Body of pancreas (tissue), 4 donors: Measurements from ENCODE around the gene ENOX2. TPM values are rescaled to one million over a fixed set of nuclear protein-coding genes. Genes with fewer than 3 reads are reported as not detected.

ENCODE experiments used
- ATAC-seq: fragments of 150-250 bp; one replicate; pipeline ENCODE4 v1.9.1; 2016
- DNase-seq, 4 donors: peaks; one replicate each; pipeline ENCODE4 v3.0.0-alpha.2; 2019
- H3K27ac ChIP-seq, 4 donors: fragments of 200-600 bp; sonication (generic); 1 replicate in 3 of 4; 2 replicates in 1 of 4; pipeline versions ENCODE4 v1.5.1 to v1.6.1; 2016 to 2019; ENCODE audit warnings: mild to moderate bottlenecking in 1 of 4, mixed read lengths in 1 of 4, moderate library complexity in 1 of 4
- H3K27me3 ChIP-seq, 2 donors: fragments of 200-600 bp; sonication (generic); one replicate each; pipeline ENCODE4 v1.6.0; 2016; ENCODE audit warnings: mild to moderate bottlenecking in 1 of 2
- H3K36me3 ChIP-seq, 2 donors: fragments of 200-600 bp; sonication (generic); replicated peaks in 1 of 2; 2 replicates each; pipeline ENCODE4 v1.5.1; 2016; ENCODE audit warnings: low read depth in 2 of 2; ENCODE audit not compliant: insufficient read depth in 1 of 2
- H3K4me1 ChIP-seq: fragments of 200-600 bp; sonication (generic); one replicate; pipeline ENCODE4 v1.6.0; 2016
- H3K4me3 ChIP-seq, 2 donors: fragments of 200-600 bp; sonication (generic); 1 replicate in 1 of 2; 2 replicates in 1 of 2; pipeline ENCODE4 v1.5.1; 2016 to 2019
- H3K9me3 ChIP-seq, 3 donors: fragments of 200-600 bp; sonication (generic); 1 replicate in 2 of 3; 2 replicates in 1 of 3; pipeline ENCODE4 v1.5.1; 2016
- CTCF ChIP-seq, 7 experiments: fragments of 450-650 bp in 4 of 7; fragments of 200-600 bp in 3 of 7; sonication (generic) in 3 of 7; IDR thresholded peaks; one replicate each; pipeline ENCODE4 v1.5.1; 2016 to 2019; ENCODE audit warnings: antibody characterized with exemption in 7 of 7
- POLR2A ChIP-seq, 3 donors: fragments of 450-650 bp; IDR thresholded peaks; one replicate each; pipeline ENCODE4 v1.6.1; 2016; ENCODE audit warnings: antibody characterized with exemption in 3 of 3, mild to moderate bottlenecking in 2 of 3
- WGBS, 2 donors: methylation state at CpG; one replicate each; pipeline ENCODE4 v1.1.5; 2017; 5-methylcytosine and 5-hydroxymethylcytosine counted together
- intact Hi-C: fragments of 100-400 bp; cut with DNase I; formaldehyde crosslinking; loops from one replicate; pipeline ENCODE4 v1.15.1; 2023
- total RNA-seq, 2 donors: library from RNA; depleted of rRNA; stranded (reverse); fragments of >200 nt; gene quantifications; one replicate each; pipeline ENCODE4 v1.1.0, GENCODE V29; 2016

The ENOX2 gene
- total RNA-seq, 2 donors from 2014 or later, result 7.9 to 9.1 TPM

DNA sequence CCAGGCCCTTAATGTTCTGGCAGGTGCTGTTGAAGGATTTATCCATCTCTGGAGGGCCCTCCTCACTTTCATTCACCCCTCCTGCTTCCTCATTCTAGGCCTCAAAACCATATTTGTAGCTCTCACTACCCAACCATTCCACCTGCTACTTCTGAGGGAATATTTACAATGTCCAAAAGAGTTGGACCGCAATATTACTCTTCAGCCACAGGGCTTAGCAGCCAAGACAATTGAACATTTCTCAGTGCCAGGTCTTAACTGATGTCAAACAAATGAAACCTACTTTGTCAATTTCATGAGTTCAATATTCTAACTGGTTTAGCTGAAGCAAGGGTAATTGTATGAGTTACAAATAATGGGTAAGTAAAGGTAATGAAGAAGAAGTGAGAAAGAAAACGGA lies 113.2 kb downstream of the ENOX2 start:
- no peaks in the 10 kb centered on the region for H3K4me1 ChIP-seq
- intact Hi-C loops, result no loop called here
- TF ChIP-seq CTCF (IDR thresholded peaks at IDR 0.05), result no peak
- TF ChIP-seq POLR2A (IDR thresholded peaks at IDR 0.05), result no peak
- H3K27ac ChIP-seq, result no peak overlapping the region
- ATAC-seq (no peak), DNase-seq (no peak)
- H3K9me3 ChIP-seq, result no peaks in the 10 kb centered on the region
- H3K36me3 ChIP-seq, result no peaks in the 10 kb centered on the region
- WGBS, 2 donors, result 92 to 97% methylated on average over 2 of the region's 2 CpGs
- no peaks in the 10 kb centered on the region for H3K27me3 ChIP-seq
- no peak overlapping the region for H3K4me3 ChIP-seq

- no peak overlapping the region for H3K4me3 ChIP-seq
- no peaks in the 10 kb centered on the region for H3K4me1 ChIP-seq
- no peaks in the 10 kb centered on the region for H3K36me3 ChIP-seq
- WGBS, 2 donors, result 81% methylated on average over 4 of the region's 4 CpGs
- H3K27me3 ChIP-seq, result no peaks in the 10 kb centered on the region
- DNase-seq (no peak), ATAC-seq (no peak)
- no peaks in the 10 kb centered on the region for H3K9me3 ChIP-seq
- intact Hi-C loops, result no loop called here
- no peak overlapping the region for H3K27ac ChIP-seq
- TF ChIP-seq POLR2A (IDR thresholded peaks at IDR 0.05) (no peak), CTCF (IDR thresholded peaks at IDR 0.05) (no peak)
These were observed 114.0 kb downstream of the ENOX2 start for GRCh38 chrX:130788786-130789581.

GRCh38 chrX:130786030-130786429 lies 117.0 kb downstream of the ENOX2 start:
- 92 to 100% methylated on average over 2 of the region's 2 CpGs for WGBS, 2 donors

GRCh38 chrX:130778773-130779172 lies 124.2 kb downstream of the ENOX2 start:
- no peak for DNase-seq
- H3K27ac ChIP-seq, result no peak overlapping the region
- H3K4me3 ChIP-seq, result no peak overlapping the region
- no peaks in the 10 kb centered on the region for H3K4me1 ChIP-seq
- 66 to 88% methylated on average over 3 of the region's 3 CpGs for WGBS, 2 donors
- ATAC-seq, result no peak
- intact Hi-C loops, result no loop called here
- no peaks in the 10 kb centered on the region for H3K36me3 ChIP-seq
- no peaks in the 10 kb centered on the region for H3K9me3 ChIP-seq
- TF ChIP-seq CTCF (IDR thresholded peaks at IDR 0.05) (no peak), POLR2A (IDR thresholded peaks at IDR 0.05) (no peak)
- H3K27me3 ChIP-seq, result no peaks in the 10 kb centered on the region

More at GRCh38 chrX:130786030-130786429, 117.0 kb downstream of the ENOX2 start:
- H3K4me3 ChIP-seq, result no peak overlapping the region
- DNase-seq (no peak), ATAC-seq (no peak)
- H3K27ac ChIP-seq, result no peak overlapping the region
- TF ChIP-seq CTCF (IDR thresholded peaks at IDR 0.05) (no peak), POLR2A (IDR thresholded peaks at IDR 0.05) (no peak)
- H3K9me3 ChIP-seq, result no peaks in the 10 kb centered on the region
- H3K27me3 ChIP-seq, result no peaks in the 10 kb centered on the region
- no peaks in the 10 kb centered on the region for H3K4me1 ChIP-seq
- intact Hi-C loops, result no loop called here
- H3K36me3 ChIP-seq, result no peaks in the 10 kb centered on the region

DNA sequence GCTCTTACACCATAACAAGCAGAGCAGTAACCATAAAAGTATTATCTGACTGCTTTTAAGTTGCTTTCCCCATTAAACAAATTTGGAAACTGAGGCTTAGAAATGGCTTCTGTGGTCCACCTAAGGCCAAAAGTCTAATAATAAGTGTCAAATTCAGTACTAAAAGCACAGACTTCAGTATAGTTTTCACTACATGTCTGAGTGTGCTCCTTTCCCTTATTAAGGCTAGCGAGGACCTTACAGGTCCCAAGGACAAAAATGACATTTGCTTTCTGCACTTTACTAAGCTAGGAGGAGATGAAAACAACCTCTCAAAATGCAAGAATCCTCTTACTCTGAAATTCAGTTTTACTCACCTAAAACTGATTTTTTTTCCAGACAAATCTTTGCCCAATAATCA lies 127.2 kb downstream of the ENOX2 start:
- TF ChIP-seq POLR2A (IDR thresholded peaks at IDR 0.05) (no peak), CTCF (IDR thresholded peaks at IDR 0.05) (no peak)
- Histone ChIP-seq H3K27me3 (no peaks in the 10 kb centered on the region), H3K27ac (no peak overlapping the region), H3K9me3 (no peaks in the 10 kb centered on the region), H3K4me3 (no peak overlapping the region), H3K4me1 (no peaks in the 10 kb centered on the region), H3K36me3 (no peaks in the 10 kb centered on the region)
- intact Hi-C loops, result no loop called here
- 100% methylated on average over 1 of the region's 1 CpG for WGBS, 2 donors
- DNase-seq (no peak), ATAC-seq (no peak)
